Kidney capillary endothelial cell (primary cell): ENCODE results near the gene FUNDC2.

Source experiments
- DNase-seq: peaks from one replicate; pipeline ENCODE4 v3.0.0-alpha.2; 2018; ENCODE audit warnings: low spot score

FUNDC2 gene

DNA sequence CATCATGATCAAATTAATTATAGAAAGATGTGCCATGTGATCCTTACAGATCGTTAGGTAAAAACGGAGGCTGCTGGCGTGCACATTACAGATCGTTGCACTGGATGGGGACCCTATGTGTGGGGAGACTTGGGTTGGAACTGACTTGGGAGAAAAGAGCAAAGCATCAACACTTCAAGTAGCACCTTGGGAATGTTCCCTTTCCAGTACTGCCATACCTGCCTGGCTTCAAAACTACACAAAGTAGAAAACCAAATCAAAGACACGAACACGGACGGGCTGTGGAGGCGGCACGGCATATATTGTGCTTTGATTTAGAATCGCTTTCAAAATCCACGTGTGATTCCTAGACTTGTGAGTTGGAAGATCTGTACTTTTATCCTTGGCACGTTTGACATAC, 43.4 kb downstream of the FUNDC2 start:
- DNase-seq, result no peak

DNA sequence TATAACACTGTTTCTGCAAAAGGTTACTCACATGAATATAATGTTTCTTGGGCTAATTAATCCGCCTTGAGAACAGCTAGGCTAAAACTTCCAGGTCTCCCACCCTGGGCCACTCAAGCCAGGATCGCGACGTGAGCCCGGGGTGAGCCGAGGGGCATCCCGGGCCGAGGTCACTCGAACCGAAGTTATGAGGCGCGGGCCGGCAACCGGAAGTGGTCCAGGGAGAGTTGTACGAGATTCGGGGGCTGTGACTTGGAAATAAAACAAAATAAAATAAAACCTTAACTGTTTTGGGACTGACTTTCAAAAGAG, 44.0 kb downstream of the FUNDC2 start:
- no peak for DNase-seq

DNA sequence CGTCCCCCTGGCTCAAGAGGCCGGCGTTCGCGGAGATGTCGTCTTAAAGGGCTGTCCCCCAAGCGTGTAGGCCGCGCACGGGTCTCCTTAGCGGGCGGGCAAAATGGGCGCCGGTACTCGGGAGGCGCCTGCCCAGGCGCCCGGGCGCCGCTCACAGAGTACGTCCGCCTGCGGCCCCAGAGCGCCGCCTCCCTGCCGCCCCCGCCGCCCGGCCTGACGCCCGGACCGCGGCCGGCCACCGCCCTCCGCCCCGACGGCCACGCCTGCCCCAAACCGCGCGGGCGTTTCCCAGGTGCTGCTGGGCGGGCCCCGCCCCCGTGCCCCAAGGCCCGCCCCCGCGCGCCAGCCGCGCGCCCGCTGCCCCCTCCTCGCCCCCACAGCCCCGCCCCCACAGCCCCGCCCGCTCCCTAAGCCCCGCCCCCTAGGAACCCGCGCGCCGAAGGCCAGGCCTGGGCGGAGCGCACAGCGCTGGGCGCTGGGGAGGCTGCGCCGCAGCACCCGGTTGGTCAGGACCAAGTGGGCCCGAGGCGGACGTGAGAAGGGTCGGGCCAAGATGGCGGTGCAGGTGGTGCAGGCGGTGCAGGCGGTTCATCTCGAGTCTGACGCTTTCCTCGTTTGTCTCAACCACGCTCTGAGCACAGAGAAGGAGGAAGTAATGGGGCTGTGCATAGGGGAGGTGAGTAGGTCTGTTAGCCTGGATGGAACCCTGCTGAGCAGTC, 44.5 kb downstream of the FUNDC2 start, which contains the start of the genes BRCC3, CMC4 and MTCP1:
BRCC3 (plus strand) TSS at position 534 of the 719 bp plus-strand sequence; CDS start at position 554, 20 bp downstream.
CMC4 (minus strand) TSS at position 162 of the 719 bp plus-strand sequence. CDS start 7,113 bp downstream, outside the sequence.
MTCP1 (minus strand) TSS at position 162 of the 719 bp plus-strand sequence. CDS start 5,126 bp downstream, outside the sequence.
- peak; percentile 62 for DNase-seq

DNA sequence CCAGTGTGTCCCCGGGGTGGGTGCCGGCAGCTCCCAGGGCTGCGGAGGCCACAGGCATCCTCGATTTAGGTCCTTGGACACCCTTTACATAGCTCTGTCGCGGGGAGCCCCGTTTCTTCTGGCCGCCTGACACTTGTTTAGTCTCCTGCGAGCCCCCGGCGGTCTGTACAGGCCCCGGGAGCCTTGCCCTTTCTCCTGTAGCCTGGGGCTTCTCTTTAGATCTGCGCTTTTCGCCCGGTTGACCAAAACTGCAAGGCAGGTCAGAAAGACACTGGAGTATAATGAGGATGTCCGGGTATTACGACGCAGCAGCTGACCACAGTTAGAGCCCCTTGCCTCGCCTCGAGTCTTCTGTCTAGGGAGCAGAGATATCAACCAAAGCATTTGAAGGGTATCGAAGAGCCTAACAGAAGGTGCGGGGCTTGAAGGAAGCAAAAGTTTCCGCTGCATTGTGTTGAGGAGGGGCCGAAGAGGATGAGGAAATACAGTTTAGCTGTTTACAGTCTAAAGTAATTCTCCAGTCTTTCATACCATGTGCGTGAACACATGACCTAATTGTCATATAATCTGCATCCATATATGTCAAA, 45.1 kb downstream of the FUNDC2 start:
- DNase-seq, result no peak

DNA sequence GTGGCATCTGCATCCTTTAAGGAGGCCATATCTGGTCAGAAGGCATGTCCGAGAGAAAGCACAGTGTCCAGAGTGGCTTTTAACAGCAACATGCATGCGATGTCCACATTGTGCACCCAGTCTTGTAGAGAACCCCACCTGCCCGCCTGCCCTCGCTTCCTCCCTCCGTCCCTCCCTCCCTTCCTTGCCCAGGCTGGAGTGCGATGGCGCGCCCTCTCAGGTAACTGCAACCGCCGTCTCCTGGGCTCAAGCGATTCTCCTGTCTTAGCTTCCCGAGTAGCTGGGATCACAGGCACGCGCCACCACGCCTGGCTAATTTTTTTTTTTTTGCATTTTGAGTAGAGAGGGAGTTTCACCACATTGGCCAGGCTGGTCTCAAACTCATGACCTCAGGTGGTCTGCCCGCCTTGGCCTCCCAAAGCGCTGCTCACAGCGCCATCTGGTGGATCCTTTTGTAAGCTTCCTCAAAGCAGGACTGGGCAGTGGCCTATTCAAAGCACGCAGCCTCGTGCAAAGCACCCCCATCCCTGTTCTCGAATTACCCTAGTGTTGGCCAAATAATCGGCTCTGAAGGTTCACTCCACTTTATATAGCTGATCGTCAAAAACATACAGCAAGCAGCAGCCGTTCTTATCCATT, 59.7 kb downstream of the FUNDC2 start:
- no peak for DNase-seq

DNA sequence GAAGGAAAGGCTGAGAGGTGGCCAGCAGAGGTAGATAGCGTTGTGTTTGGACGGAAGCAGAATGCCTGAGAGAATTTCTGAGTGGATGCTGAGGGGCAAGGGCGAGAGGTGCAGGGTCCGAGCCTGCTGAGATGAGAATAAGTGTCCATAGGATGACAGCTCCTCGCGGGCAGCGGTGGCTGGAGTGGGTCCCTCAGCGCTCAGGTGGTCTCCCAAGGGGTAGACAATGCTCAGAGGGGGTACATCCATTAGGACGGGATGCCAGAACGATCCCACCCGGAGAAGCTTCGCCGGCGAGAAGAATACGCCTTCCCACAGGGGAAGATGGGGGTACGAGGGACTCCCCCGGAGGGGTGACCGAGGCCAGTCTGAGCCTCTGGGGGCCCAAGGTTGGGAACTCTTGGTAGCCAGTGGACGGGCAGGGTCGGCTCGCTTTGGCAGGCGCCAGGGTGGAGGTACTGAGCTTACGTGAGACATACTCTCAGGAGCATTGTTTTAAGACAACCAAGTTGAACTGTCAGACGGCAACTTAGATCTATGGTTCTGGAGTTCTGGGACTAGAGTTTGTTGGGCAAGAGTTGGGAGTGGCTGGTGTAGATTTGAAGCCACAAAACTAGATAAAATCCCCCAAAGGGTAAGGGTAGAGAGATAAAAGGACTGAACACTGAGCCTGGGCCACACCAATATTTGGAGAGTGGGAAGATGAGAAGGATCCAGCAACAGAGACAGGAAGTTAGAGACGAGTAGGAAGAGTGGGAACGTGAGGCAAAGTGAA, 60.5 kb downstream of the FUNDC2 start:
- DNase-seq, result no peak

DNA sequence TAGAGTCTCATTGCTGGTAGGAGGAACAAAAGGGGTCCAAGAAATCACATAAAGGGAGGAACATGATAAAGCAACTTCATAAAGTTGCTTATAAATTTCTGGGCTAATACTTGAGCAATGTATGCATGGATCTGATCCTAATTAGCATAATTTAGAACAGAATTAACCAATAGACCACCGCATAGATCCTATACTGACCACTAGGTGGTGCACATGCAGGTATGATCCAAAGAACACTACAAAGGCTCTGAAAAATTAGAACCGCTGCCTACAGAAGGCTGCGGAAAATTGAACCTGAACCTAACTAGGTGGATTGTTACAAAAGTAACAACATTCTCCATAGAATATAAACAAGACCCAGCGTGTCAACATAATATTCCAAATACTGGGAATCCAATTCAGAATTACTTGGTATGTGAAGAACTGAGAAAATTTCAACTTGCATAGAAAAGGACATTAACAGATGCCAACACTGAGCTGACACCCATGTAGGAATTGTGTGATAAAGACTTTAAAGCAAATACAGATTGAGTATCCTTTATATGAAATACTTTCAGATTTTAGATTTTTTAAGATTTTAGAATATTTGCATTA, 67.9 kb downstream of the FUNDC2 start:
- peak; percentile 13 for DNase-seq

DNA sequence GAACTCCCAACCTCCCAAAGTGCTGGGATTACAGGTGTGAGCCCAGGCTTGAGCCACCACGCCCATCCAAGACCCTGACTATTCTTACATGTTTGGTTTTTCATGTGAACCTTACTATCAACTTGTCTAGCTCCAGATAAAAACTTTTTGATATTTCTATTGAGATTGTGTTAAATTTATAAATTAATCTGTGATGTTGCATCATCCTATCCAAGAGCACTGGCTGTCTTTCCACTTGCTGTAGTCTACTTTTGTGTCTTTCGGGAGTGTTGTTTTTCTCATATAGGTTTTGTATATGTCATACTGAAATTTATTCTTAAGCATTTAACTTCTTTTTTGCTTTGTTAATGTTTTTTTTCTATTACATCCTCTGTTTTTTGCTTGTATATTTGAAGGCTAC, 79.3 kb downstream of the FUNDC2 start:
- no peak for DNase-seq

DNA sequence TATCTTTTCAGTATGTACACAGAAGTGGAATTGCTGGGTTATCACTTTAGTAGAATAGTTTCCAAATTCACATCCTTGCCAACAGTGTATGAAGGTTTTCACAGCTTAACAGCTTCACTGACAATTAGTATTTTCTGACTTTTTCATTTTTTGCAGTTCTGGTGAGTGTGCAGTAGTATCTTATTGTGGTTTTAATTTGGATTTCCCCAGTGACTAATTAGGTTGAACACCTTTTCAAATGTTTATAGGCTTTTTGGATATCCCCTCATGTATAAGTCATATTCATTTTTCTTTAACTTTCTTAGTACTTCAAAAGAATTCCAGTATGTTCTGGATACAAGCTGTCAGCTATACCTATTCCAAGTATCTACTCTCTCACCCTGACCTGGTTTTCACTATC, 81.8 kb downstream of the FUNDC2 start:
- DNase-seq, result no peak
